ENCODE measurements around the gene SLC26A9. TPM values are rescaled to one million over a fixed set of nuclear protein-coding genes. Genes with fewer than 3 reads are reported as not detected.

SLC26A9 gene
- total RNA-seq, 1 donor from 2014 or later, result not detected

DNA sequence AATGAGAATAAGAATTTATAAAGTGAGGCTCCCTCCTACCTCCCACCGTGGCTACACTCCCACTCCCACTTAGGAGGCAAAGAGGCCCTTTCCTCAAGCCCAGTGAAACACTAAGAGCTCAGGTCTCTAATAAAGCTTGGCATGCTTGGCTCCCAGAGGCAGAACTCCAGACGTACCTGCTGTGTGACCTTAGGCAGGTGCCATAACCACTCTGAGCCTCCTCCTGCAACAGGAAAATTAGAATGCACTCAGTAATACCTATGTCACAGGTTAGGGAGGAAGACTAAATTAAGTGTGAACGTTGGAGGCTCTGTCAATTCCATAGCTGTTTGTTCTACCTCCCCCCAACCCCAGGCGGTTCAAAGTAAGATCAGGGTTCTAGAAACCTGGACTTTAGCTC, 16.5 kb upstream of the SLC26A9 start:
- DNase-seq (ENCODE audit: low read depth) (no peak), FAIRE-seq (no peak)
- TF ChIP-seq CTCF (IDR thresholded peaks at IDR 0.05; ENCODE audit: insufficient read depth, low read length, severe bottlenecking), result no peak
- Histone ChIP-seq H3K4me3 (ENCODE audit: low read depth, low read length) (no peak overlapping the region), H3K27me3 (ENCODE audit: control insufficient read depth, insufficient read depth, low read length) (peaks cover 29% of the 10 kb centered on the region), H3K36me3 (ENCODE audit: control insufficient read depth, insufficient read depth, low read length) (no peaks in the 10 kb centered on the region)

DNA sequence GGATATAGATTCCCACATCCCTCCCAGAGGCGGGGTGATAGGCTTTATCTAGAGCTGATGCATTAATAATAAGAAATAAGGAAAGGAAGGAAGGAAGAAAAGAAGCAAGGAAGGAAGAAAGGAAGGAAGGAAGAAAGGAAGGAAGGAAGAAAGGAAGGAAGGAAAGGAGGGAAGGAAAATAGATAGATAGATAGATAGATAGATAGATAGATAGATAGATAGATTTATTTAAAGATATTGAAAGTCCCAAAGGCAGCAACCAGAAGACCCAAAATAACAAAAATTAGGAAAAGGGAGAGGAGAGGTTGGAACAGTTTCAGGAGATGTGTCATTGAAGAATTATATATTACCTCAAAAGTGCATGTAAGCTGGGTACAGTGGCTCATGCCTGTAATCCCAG, 12.2 kb upstream of the SLC26A9 start:
- H3K36me3 ChIP-seq (ENCODE audit: control insufficient read depth, insufficient read depth, low read length), result no peaks in the 10 kb centered on the region
- FAIRE-seq, result no peak
- no peak for TF ChIP-seq CTCF (IDR thresholded peaks at IDR 0.05; ENCODE audit: insufficient read depth, low read length, severe bottlenecking)
- H3K27me3 ChIP-seq (ENCODE audit: control insufficient read depth, insufficient read depth, low read length), result peaks cover 35% of the 10 kb centered on the region
- no peak for DNase-seq (ENCODE audit: low read depth)
- no peak overlapping the region for H3K4me3 ChIP-seq (ENCODE audit: low read depth, low read length)

- Histone ChIP-seq H3K4me3 (ENCODE audit: low read depth, low read length) (no peak overlapping the region), H3K27me3 (ENCODE audit: control insufficient read depth, insufficient read depth, low read length) (peaks cover 33% of the 10 kb centered on the region), H3K36me3 (ENCODE audit: control insufficient read depth, insufficient read depth, low read length) (no peaks in the 10 kb centered on the region)
- FAIRE-seq, result no peak
- TF ChIP-seq CTCF (IDR thresholded peaks at IDR 0.05; ENCODE audit: insufficient read depth, low read length, severe bottlenecking), result no peak
- DNase-seq (ENCODE audit: low read depth), result no peak
Measured at GRCh38 chr1:205954819-205955404, 11.7 kb upstream of the SLC26A9 start.

DNA sequence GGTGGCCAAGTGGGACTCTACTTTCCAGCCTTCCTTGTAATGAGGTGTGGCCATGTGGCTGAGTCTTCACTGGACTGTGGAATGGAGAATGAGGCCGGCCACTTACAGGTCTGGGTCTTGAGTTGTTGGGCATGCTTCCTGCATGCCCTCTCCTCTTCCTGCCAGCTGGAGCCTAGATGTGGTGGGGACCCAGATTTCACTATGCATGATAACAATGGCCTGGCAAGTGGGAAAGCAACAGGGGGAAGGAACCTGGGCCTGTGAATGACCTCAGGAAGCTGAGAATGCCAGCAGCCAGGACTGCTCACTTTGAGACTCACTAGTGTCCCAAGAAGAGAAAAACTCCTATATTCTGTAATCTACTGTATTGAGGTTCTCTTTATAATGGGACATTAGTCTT, 8.5 kb upstream of the SLC26A9 start:
- Histone ChIP-seq H3K27me3 (ENCODE audit: control insufficient read depth, insufficient read depth, low read length) (peaks cover 20% of the 10 kb centered on the region), H3K4me3 (ENCODE audit: low read depth, low read length) (no peak overlapping the region), H3K36me3 (ENCODE audit: control insufficient read depth, insufficient read depth, low read length) (no peaks in the 10 kb centered on the region)
- no peak for TF ChIP-seq CTCF (IDR thresholded peaks at IDR 0.05; ENCODE audit: insufficient read depth, low read length, severe bottlenecking)
- FAIRE-seq, result no peak
- DNase-seq (ENCODE audit: low read depth), result no peak

DNA sequence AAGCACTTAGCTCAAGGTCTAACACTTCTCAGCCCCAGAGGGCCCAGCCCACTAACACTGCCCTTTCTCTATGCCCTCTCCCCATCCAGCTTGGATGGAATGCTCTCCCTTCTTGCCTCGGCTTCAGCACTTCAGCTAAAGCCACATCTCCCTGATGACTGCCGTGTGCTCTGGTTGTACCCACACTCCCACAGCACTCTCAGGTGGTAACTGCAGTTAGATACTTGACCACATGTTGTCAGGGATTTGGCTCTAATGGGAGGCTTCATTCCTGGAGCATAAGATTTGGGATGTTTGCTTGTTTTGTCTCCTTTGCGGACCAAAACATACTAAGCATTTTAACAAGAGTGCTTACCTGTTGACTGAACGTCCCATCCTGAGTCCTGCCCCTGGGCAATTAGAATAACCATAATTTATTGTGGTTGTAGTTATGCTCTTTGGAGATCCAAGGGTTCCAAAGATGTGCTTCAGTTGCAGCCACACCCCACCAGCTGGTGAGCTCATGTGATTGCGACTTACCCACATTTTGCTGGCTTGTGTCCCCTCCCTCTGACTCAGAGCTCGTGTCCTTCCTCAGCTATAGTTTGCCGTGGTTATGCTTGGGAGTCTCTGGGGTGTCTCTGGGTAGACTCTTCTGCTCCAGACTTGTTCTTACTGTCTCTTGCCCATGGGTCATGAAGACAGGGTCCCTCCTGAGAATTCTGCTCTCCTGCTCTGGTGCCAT, 7.7 kb upstream of the SLC26A9 start:
- DNase-seq (ENCODE audit: low read depth), result peak; percentile 60
- TF ChIP-seq CTCF (IDR thresholded peaks at IDR 0.05; ENCODE audit: insufficient read depth, low read length, severe bottlenecking), result no peak
- H3K27me3 ChIP-seq (ENCODE audit: control insufficient read depth, insufficient read depth, low read length), result peaks cover 20% of the 10 kb centered on the region
- H3K4me3 ChIP-seq (ENCODE audit: low read depth, low read length), result no peak overlapping the region
- H3K36me3 ChIP-seq (ENCODE audit: control insufficient read depth, insufficient read depth, low read length), result no peaks in the 10 kb centered on the region
- peak; percentile 82 for FAIRE-seq

Data from bronchial epithelial cell (primary cell).